ENCODE results near the gene CD4.

The CD4 gene

GRCh38 chr12:6867413-6868210, 78.3 kb downstream of the CD4 start, which contains the start of gene TPI1 (continued):
- peak; percentile 29; the same call in 1 of the 2 replicates for TF ChIP-seq KLF9 (tag by site-specific recombination; IDR thresholded peaks at IDR 0.05; ENCODE audit: low read depth)
- TF ChIP-seq ZNF560 (tag by site-specific recombination; IDR thresholded peaks at IDR 0.05; ENCODE audit: borderline replicate concordance) = no peak
- TF ChIP-seq INSM2 (tag by site-specific recombination; IDR thresholded peaks at IDR 0.05) = peak; percentile 19; the same call in 1 of the 2 replicates
- peak; percentile 10; the same call in 1 of the 2 replicates for TF ChIP-seq CTCF (tag by site-specific recombination; IDR thresholded peaks at IDR 0.05)
- TF ChIP-seq ZBTB17 (tag by site-specific recombination; IDR thresholded peaks at IDR 0.05) = no peak
- TF ChIP-seq ZNF624 (tag by site-specific recombination; IDR thresholded peaks at IDR 0.05) = no peak
- peak; percentile 60; the same call in 1 of the 2 replicates for TF ChIP-seq SALL2 (tag by site-specific recombination; IDR thresholded peaks at IDR 0.05; ENCODE audit: borderline replicate concordance)
- TF ChIP-seq ZNF791 (tag by site-specific recombination; IDR thresholded peaks at IDR 0.05) = no peak
- no peak for TF ChIP-seq ZFP37 (tag by site-specific recombination; IDR thresholded peaks at IDR 0.05)
- TF ChIP-seq ZBTB26 (tag by site-specific recombination; optimal IDR thresholded peaks at IDR 0.05) = peak; percentile 90
- no peak for TF ChIP-seq ZBTB1 (tag by site-specific recombination; IDR thresholded peaks at IDR 0.05)
- TF ChIP-seq ZNF239 (tag by site-specific recombination; IDR thresholded peaks at IDR 0.05) = peak; percentile 34; the same call in 1 of the 2 replicates
- TF ChIP-seq ZNF776 (tag by site-specific recombination; IDR thresholded peaks at IDR 0.05; ENCODE audit: borderline replicate concordance) = no peak
- TF ChIP-seq ZBTB20 (tag by site-specific recombination; IDR thresholded peaks at IDR 0.05) = peak; percentile 72
- TF ChIP-seq ZSCAN30 (tag by site-specific recombination; IDR thresholded peaks at IDR 0.05) = 0 out of 2 replicates have a peak, but pooled peaks have one; percentile 77
- TF ChIP-seq, protein P1, sequence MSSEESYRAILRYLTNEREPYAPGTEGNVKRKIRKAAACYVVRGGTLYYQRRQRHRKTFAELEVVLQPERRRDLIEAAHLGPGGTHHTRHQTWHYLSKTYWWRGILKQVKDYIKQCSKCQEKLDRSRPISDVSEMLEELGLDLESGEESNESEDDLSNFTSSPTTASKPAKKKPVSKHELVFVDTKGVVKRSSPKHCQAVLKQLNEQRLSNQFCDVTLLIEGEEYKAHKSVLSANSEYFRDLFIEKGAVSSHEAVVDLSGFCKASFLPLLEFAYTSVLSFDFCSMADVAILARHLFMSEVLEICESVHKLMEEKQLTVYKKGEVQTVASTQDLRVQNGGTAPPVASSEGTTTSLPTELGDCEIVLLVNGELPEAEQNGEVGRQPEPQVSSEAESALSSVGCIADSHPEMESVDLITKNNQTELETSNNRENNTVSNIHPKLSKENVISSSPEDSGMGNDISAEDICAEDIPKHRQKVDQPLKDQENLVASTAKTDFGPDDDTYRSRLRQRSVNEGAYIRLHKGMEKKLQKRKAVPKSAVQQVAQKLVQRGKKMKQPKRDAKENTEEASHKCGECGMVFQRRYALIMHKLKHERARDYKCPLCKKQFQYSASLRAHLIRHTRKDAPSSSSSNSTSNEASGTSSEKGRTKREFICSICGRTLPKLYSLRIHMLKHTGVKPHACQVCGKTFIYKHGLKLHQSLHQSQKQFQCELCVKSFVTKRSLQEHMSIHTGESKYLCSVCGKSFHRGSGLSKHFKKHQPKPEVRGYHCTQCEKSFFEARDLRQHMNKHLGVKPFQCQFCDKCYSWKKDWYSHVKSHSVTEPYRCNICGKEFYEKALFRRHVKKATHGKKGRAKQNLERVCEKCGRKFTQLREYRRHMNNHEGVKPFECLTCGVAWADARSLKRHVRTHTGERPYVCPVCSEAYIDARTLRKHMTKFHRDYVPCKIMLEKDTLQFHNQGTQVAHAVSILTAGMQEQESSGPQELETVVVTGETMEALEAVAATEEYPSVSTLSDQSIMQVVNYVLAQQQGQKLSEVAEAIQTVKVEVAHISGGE (tag by site-specific recombination; conservative IDR thresholded peaks at IDR 0.05; ENCODE audit: low read depth) = peak; percentile 66
- TF ChIP-seq OSR2 (tag by site-specific recombination; IDR thresholded peaks at IDR 0.05) = no peak; the same call in 1 of the 2 replicates
- TF ChIP-seq, protein P2, sequence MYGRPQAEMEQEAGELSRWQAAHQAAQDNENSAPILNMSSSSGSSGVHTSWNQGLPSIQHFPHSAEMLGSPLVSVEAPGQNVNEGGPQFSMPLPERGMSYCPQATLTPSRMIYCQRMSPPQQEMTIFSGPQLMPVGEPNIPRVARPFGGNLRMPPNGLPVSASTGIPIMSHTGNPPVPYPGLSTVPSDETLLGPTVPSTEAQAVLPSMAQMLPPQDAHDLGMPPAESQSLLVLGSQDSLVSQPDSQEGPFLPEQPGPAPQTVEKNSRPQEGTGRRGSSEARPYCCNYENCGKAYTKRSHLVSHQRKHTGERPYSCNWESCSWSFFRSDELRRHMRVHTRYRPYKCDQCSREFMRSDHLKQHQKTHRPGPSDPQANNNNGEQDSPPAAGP (tag by site-specific recombination; IDR thresholded peaks at IDR 0.05) = 0 out of 2 replicates have a peak, but pooled peaks have one; percentile 50
- TF ChIP-seq SP3 (tag by site-specific recombination; IDR thresholded peaks at IDR 0.05) = peak; percentile 60
- TF ChIP-seq ZNF660 (tag by site-specific recombination; IDR thresholded peaks at IDR 0.05) = peak; percentile 78; the same call in 1 of the 2 replicates
- TF ChIP-seq ZNF266 (tag by site-specific recombination; IDR thresholded peaks at IDR 0.05; ENCODE audit: low read depth) = no peak
- peak; percentile 92 for TF ChIP-seq ZFHX2 (tag by site-specific recombination; conservative IDR thresholded peaks at IDR 0.05)
- TF ChIP-seq, protein P3, sequence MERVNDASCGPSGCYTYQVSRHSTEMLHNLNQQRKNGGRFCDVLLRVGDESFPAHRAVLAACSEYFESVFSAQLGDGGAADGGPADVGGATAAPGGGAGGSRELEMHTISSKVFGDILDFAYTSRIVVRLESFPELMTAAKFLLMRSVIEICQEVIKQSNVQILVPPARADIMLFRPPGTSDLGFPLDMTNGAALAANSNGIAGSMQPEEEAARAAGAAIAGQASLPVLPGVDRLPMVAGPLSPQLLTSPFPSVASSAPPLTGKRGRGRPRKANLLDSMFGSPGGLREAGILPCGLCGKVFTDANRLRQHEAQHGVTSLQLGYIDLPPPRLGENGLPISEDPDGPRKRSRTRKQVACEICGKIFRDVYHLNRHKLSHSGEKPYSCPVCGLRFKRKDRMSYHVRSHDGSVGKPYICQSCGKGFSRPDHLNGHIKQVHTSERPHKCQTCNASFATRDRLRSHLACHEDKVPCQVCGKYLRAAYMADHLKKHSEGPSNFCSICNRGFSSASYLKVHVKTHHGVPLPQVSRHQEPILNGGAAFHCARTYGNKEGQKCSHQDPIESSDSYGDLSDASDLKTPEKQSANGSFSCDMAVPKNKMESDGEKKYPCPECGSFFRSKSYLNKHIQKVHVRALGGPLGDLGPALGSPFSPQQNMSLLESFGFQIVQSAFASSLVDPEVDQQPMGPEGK (tag by site-specific recombination; IDR thresholded peaks at IDR 0.05) = peak; percentile 52
- peak; percentile 82 for TF ChIP-seq ZNF561 (tag by site-specific recombination; IDR thresholded peaks at IDR 0.05; ENCODE audit: borderline replicate concordance)
- TF ChIP-seq ZBTB6 (tag by site-specific recombination; IDR thresholded peaks at IDR 0.05) = peak; percentile 95
